ENCODE measurements around the gene SRC.
"Not testable (repeated sequence)": the region's sequence is repeated elsewhere in the genome, so short reads cannot be mapped to it uniquely, and the experiment has no call there.

Gene SRC

DNA sequence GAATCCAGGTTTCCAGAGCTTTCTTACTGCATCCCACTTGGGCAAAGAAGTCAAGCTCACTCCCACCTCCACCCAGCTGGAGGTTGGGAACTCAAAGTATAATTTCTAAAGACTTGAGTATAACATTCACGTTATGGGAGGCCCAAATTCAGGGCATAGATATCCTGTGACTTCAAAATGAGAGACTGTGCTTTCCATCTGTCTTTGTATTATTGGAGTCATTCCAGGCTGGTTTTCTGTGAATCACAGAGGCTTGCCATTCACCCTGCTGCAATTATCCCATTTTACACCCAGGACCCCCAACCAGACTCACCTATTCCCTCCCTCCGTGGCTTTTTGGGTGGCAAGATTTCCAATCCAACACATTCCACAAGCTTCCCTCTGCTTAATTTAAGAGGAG is 19.3 kb upstream of the SRC start:
- Mint-ChIP-seq H3K4me3 (no peak overlapping the region), H3K27ac (no peak overlapping the region), H3K9me3 (no peaks in the 10 kb centered on the region), H3K27me3 (no peaks in the 10 kb centered on the region), H3K4me1 (no peaks in the 10 kb centered on the region)
- no peak for DNase-seq
- no peak for ATAC-seq

DNA sequence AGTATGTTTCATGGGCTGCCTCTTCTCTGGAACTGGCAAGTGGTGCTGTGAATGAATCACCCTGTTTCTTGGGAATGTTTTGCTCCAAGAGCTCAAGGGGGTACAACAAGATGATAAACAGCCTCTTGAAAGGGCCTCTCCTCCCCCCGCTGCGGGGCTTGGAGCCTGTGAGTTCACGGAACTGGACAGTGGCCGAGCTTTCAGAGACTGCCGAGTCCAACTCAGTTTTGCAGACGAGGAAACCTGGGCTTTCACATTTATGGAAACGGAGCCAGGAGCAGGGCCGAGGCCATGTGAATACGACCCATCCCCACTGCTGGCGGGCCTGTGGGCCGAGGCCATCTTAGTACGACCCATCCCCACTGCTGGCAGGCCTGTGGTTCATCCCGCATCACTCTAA is 18.2 kb upstream of the SRC start:
- DNase-seq (no peak), ATAC-seq (no peak)
- H3K27ac Mint-ChIP-seq, result no peak overlapping the region
- H3K27me3 Mint-ChIP-seq, result no peaks in the 10 kb centered on the region
- H3K9me3 Mint-ChIP-seq, result no peaks in the 10 kb centered on the region
- H3K4me3 Mint-ChIP-seq, result no peak overlapping the region
- H3K4me1 Mint-ChIP-seq, result no peaks in the 10 kb centered on the region

DNA sequence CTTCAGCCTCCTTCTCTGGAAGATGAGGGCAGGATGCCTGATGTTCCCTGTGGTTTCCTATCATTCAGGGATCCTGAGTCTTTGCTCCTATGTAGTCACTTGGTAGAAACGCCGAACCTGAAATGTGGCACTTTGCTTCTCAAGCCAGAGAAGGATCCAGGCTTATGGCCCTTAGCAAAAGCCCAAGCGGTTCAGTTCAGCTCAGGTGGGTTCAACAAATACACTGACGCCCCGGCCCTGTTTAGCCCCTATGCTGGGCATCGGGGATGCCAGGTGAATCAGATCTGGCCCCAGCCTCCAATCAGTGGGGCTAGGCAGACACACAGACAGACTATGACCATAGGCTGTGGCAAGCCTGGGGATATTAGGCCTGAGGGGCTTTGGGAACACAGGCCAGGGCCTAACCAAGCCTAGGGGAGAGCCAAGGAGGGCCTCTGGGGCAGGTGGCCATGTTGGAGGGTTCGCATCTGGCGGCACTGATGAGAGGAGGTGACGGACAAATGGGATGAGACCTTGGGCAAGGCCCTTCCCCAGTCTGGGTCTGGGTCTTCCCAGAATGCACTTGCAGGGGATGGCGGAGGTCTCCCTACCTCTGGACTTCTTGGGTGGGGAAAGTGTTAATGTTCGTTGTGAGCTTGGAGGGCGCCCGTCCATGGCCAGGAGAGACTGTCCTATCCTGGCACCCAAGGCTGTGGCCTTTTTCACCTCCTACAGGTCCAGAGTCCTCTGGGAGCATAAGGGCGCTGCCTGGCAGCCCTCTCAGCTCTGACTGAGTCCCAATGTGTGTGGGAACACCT is 17.6 kb upstream of the SRC start:
- DNase-seq, result no peak
- H3K27ac Mint-ChIP-seq, result no peak overlapping the region

DNA sequence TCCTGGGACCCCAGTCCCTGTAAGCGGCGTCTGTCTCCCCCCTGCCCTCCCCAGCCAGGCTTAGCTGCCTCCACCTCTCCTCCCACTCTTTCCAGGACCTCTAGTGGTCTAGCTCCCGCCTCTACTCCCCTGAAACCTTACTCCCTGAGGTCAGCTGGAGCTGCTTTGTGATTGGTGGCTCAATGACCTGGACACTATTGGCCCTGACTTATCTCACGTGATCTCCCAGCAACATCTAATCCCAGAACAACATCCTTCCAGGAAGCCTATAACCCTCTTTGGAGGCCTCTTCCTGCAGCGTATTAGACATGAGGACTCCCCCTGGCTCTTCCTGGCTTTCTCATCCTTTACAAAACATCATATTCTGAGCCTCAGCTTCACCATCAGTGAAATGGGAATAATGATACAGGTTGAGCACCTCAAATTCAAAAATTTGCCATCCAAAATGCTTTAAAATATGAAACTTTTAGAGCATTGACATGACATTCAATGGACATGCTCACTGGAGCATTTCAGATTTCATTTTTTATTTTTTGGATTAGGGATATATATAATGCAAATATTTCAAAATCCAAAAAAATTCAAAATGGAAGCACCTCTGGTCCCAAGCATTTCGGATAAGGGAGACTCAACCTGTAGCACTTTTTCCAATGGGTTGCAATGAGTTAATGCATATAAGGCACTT is 16.3 kb upstream of the SRC start:
- ATAC-seq (no peak), DNase-seq (no peak)
- no peak overlapping the region for H3K27ac Mint-ChIP-seq
- no peak overlapping the region for H3K4me3 Mint-ChIP-seq
- no peaks in the 10 kb centered on the region for H3K27me3 Mint-ChIP-seq
- no peaks in the 10 kb centered on the region for H3K4me1 Mint-ChIP-seq
- H3K9me3 Mint-ChIP-seq, result no peaks in the 10 kb centered on the region

More for the DNA sequence above, 17.6 kb upstream of the SRC start:
- H3K4me3 Mint-ChIP-seq, result no peak overlapping the region
- no peak for ATAC-seq
- H3K9me3 Mint-ChIP-seq, result no peaks in the 10 kb centered on the region
- no peaks in the 10 kb centered on the region for H3K4me1 Mint-ChIP-seq
- no peaks in the 10 kb centered on the region for H3K27me3 Mint-ChIP-seq

DNA sequence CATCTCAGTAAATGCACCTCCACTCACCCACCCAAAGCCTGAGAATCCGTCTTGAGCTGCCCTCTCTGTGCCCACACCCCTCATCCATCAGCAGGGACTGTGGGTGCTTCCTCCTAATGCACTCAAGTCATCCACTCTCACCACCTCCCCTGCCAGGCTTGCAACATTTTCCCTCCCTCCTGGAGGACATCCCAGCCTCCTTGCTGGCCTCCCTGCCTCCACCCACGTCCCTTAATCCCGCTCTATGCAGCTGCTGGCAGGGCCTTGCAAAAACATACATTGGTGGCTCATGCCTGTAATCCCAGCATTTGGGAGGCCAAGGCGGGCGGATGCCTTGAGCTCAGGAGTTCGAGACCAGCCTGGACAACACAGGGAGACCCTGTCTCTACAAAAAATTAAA is 15.6 kb upstream of the SRC start:
- Mint-ChIP-seq H3K27me3 (no peaks in the 10 kb centered on the region), H3K27ac (peak overlapping the region in 1 of 2 donors; percentile 8), H3K4me1 (peaks cover under 1% of the 10 kb centered on the region), H3K9me3 (no peaks in the 10 kb centered on the region), H3K4me3 (no peak overlapping the region)
- DNase-seq (no peak), ATAC-seq (no peak)

DNA sequence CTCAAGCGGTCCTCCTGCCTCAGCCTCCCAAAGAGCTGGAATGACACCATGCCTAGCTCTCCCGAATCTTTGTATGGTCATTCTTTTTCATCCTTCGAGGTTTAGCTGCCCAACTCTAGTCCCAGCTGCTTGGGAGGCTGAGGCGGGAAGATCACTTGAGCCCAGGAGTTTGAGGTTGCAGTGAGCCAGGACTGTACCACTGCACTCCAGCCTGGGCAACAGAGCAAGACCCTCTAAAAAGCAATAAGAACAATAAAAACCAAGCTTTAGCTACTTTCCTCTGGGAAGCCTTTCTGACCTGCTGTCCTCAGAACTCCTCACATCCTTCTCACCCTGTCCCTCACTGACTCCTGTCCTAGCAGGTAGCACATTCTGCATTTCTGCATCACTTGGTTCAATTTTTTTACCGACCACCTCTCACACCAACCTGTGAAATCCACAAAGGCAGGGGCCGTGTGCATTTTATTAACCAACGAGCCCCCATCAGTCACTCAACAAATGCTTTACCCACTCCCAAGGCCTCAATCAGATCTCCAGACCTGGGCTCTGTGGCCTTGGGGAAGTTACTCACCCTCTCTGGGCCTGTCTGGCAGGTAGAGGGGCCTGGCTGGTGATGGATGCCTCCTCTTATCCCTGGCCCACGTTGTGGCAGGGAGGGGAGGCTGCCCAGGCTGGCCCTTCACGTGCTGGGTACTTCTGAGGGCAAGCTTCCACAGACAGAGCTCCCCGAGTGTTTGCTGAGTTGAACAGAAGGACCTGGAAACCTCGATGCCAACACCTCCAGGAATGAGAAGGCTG is 14.7 kb upstream of the SRC start:
- no peak for ATAC-seq
- H3K4me1 Mint-ChIP-seq, result peaks cover 10% of the 10 kb centered on the region
- no peaks in the 10 kb centered on the region for H3K27me3 Mint-ChIP-seq
- DNase-seq, result no peak
- no peak overlapping the region for H3K27ac Mint-ChIP-seq
- no peaks in the 10 kb centered on the region for H3K9me3 Mint-ChIP-seq
- no peak overlapping the region for H3K4me3 Mint-ChIP-seq

DNA sequence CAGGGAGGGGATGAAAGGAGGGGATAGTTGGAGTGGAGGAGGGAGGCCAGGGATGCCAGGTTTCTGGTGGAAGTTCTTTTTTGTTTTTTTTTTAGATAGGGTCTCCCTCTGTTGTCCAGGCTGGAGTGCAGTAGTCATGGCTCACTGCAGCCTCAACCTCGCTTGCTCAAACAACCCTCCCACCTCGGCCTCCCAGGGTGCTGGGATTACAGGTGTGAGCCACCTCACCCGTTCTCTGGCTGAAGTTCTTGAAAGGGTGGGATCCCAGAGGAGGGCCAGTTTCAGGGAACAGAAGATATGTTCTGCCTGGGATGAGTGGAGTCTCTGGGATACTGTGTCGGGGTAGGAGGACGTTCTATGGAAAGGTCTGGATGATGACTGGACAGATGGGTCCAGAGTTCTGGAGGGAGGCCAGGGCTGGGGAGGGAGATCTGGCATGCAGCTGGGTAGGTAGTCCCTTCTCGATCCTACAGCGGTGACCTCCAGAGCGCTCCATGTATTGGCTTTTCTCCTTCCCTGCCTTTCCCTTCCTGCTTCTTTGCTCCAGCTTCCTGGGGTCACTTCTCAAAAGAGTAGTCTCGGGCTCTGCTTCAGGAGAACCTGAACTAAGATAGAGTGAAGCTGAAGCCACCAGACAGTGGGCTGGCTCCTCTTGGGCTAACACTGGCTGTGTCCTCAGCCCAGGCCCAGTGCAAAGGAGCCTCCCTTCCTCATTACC is 12.7 kb upstream of the SRC start:
- Mint-ChIP-seq H3K27ac (peak overlapping the region; percentile 19 to 52), H3K4me3 (no peak overlapping the region), H3K9me3 (no peaks in the 10 kb centered on the region), H3K4me1 (peaks cover 24% of the 10 kb centered on the region), H3K27me3 (no peaks in the 10 kb centered on the region)
- ATAC-seq (no peak), DNase-seq (no peak)

DNA sequence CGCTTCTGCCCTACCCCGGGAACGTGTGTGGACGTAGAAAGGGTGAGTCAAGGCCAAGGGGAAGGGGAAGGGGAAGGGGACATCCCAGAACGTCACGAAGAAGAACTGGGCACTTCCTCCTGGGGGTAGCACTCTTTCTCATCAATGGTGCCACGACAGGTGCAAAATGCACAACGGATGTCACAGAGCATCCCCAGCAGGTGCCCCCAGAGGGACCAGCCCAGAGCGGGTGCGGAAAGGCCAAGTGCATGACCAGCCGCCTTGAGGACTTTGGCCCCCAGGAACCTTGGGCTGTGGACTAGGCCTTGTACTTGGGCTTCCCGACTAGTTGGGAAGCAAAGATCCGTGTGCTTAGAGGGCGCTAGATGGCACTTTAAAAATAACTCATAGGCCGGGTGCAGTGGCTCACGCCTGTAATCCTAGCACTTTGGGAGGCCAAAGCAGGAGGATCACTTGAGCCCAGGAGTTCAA is 12.1 kb upstream of the SRC start:
- H3K27ac Mint-ChIP-seq, result no peak overlapping the region
- no peaks in the 10 kb centered on the region for H3K9me3 Mint-ChIP-seq
- no peak overlapping the region for H3K4me3 Mint-ChIP-seq
- H3K4me1 Mint-ChIP-seq, result peaks cover 24% of the 10 kb centered on the region
- DNase-seq (no peak), ATAC-seq (no peak)
- no peaks in the 10 kb centered on the region for H3K27me3 Mint-ChIP-seq

DNA sequence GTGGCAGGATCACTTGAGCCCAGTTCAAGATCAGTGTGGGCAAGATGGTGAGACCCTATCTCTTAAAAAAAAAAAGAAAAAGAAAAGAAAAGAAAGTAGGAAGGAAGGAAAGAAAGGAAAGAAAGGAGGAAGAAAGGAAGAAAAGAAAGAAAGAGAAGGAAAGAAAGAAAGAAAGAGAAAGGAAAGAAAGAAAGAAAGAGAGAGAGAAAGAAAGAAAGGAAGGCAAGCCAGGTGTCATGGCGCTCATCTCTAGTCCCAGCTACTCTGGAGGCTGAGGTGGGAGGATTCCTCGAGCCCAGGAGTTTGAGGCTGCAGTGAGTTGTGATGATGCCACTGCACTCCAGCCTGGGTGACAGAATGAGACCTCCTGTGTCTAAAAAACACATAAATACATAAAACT is 11.5 kb upstream of the SRC start:
- no peak overlapping the region for H3K27ac Mint-ChIP-seq
- peaks cover 24% of the 10 kb centered on the region for H3K4me1 Mint-ChIP-seq
- H3K4me3 Mint-ChIP-seq, result no peak overlapping the region
- no peaks in the 10 kb centered on the region for H3K9me3 Mint-ChIP-seq
- H3K27me3 Mint-ChIP-seq, result no peaks in the 10 kb centered on the region
- ATAC-seq, result no peak
- no peak for DNase-seq

DNA sequence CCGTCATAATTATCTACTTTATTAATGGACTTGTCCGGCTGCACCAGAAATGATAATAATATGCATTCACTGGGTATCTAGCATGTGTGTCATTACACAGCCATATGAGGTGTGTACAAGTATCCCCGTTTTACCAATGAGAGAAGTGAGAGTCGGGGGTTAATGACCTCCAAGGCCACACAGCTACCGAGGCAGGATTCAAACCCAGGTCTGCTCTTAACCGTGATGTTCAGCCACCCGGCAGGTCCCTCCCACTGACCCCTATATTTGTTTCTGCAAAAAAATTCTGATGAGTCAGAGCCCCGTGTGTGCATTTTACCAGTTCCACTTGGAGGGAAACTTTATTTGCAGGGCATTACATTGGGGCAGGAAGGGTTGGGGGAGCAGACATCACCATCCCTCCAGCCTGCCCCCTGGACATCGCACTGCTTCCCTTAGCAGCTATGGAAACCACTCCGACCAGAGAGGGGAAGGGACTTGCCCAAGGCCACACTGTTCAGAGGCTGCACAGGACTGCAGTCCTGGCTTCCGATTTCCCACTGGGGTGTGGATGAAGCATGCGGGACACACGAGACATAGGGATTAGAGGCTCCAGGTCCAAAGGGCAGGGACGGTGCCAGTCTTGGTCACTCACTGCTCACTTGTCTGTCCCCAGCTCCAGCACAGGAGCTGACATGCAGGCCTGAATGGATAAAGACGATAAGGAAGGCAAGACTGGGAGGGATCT is 10.1 kb upstream of the SRC start:
- H3K4me1 Mint-ChIP-seq, result peaks cover 24% of the 10 kb centered on the region

DNA sequence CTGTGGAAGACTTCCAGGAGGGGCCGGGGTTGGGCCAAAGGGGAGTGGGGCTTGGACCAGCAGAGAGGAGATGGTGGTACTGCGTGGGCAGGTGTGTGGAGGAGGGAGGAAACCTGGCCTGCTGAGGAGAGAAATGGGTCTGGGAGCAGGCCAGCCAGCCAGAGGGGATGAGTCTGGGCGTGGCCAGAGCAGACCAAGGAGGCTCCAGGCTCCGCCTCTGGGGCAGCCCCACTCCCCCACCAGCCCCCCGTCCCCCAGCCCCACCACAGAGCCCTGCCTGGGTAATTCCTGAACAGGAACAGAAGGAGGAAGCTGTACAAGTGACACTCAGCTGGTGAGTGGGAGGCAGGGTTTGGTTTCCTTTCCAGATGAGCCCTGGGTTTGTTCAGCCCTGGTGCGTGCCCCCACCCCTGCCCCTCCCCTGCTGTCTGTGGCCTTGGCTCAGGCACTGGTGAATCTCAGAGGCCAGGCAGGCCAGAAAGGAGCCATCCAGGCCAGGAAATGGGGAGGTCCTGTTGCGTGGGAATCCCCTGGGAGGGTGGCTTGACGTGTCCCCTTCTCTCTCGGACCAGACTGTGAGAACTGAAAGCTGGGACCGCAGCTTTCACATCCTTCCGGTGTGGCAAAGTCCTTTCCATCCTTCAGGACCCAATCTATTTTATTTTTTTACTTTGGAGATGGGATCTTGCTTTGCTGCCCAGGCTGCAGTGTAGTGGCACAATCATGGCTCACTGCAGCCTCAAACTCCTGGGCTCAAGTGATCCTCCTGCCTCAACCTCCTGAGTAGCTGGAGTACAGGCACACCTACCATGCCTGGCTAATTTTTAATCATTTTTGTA is 9.4 kb upstream of the SRC start:
- H3K27ac Mint-ChIP-seq, result no peak overlapping the region
- H3K4me1 Mint-ChIP-seq, result peaks cover 24% of the 10 kb centered on the region
- ATAC-seq (peak; percentile 92), DNase-seq (peak; percentile 24 to 71)
- H3K9me3 Mint-ChIP-seq, result no peaks in the 10 kb centered on the region
- peak overlapping the region; percentile 58 to 73 for H3K4me3 Mint-ChIP-seq
- no peaks in the 10 kb centered on the region for H3K27me3 Mint-ChIP-seq

More for the DNA sequence above, 10.1 kb upstream of the SRC start:
- Mint-ChIP-seq H3K4me3 (peak overlapping the region; percentile 58 to 73), H3K9me3 (no peaks in the 10 kb centered on the region), H3K27ac (peak overlapping the region; percentile 49 to 58), H3K27me3 (no peaks in the 10 kb centered on the region)
- DNase-seq, result no peak
- no peak for ATAC-seq

DNA sequence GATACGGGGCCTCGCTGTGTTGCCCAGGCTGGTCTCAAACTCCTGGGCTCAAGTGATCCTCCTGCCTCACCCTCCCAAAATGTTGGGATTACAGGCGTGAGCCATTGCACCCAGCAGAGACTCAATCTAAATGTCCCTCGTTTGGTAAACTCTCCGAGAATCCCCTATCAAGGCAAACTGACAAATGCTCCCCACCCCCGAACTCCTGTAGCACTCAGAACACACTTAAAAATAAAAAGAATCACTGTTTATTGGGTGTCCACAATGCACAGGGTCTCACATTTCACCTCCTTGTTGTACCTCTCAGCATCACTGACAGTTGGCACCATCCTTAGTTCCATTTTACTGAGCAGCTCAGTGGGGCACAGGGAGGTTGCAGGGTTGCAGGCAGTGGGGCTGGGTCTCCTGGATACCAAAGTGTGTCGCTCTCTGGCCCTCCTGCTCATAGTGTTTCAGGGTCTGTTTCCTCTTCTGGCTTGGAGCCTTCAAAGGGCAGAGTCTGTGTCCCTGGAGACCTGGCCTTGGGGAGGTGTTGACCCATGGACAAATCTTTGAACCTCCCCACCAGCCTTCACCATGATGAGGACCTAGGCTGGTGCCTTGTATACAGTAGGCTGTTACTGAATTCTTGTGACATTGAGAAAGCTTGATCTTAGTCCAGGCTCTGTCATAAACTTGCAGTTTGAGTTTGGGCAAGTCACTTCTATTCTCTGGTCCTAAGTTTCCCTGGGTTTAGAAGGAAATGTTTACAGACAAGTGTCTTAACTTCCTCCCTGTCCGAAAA is 8.5 kb upstream of the SRC start:
- H3K4me1 Mint-ChIP-seq, result peaks cover 24% of the 10 kb centered on the region
- no peaks in the 10 kb centered on the region for H3K9me3 Mint-ChIP-seq
- ATAC-seq (peak; percentile 36), DNase-seq (no peak)
- H3K4me3 Mint-ChIP-seq, result peak overlapping the region; percentile 5 to 45
- H3K27ac Mint-ChIP-seq, result no peak overlapping the region
- H3K27me3 Mint-ChIP-seq, result no peaks in the 10 kb centered on the region

DNA sequence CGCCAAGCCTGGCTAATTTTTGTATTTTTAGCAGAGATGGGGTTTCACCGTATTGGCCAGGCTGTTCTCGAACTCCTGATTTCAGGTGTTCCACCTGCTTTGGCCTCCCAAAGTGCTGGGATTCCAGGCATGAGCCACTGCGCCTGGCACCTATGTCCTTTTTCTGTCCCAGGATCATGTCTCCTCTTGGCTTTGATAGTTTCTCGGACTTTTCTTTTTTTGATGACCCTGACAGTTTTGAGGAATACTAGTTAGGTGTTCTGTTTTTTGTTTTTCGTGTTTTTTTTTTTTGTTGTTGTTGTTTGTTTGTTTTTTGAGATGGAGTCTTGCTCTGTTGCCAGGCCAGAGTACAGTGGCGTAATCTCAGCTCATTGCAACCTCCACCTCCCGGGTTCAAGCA is 7.6 kb upstream of the SRC start:
- not testable (repeated sequence) for H3K27ac Mint-ChIP-seq, H3K4me3 Mint-ChIP-seq, ATAC-seq, DNase-seq, H3K27me3 Mint-ChIP-seq, H3K9me3 Mint-ChIP-seq
- peaks cover 26% of the 10 kb centered on the region for H3K4me1 Mint-ChIP-seq
